Hematopoietic multipotent progenitor cell (in vitro differentiated cells): ENCODE measurements around the gene SMO. TPM values are rescaled to one million over a fixed set of nuclear protein-coding genes. Genes with fewer than 3 reads are reported as not detected.
A peak's percentile ranks its signal among the peaks of the same experiment; 100 is the strongest.
"Not testable (repeated sequence)": the region's sequence is repeated elsewhere in the genome, so short reads cannot be mapped to it uniquely, and the experiment has no call there.

Experiments
- DNase-seq, 3 donors: peaks; one replicate each; pipeline ENCODE4 v3.0.0-alpha.2; 2011 to 2015; ENCODE audit warnings: low read depth in 2 of 3, low spot score in 2 of 3
- total RNA-seq: library from RNA; depleted of rRNA; stranded (reverse); fragments of >200 nt; gene quantifications from one replicate; pipeline ENCODE4 v1.2.3, GENCODE V29; 2012

Gene SMO
- total RNA-seq, 1 donor, result 33.1 TPM

DNA sequence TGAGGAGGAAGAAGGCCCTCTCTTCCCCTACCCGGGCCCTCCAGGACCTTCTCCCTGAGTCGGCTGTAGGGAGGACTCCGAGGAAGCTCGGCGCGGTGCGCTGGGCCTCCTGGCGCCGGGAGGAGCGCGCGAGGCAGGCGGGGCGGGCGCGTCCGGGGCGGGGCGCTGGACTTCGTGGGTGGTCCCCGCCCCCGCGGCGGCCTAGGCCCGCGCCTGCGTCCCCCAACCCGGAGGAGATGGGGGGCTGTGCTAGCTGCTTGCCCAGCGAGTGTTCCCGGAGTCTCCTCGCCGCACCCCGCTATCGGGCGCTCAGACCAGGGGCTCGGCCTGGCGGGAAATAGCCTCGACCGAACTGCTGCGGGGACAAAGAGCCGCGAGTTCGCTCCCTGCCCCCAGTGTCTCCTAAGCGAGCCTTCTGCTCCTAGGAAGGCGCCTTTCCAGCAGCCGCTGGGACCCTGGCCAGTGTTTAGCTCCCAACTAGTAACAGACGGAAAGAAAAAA, 19.2 kb upstream of the SMO start:
- peak in 2 of 3 donors; percentile 49 to 58 for DNase-seq

DNA sequence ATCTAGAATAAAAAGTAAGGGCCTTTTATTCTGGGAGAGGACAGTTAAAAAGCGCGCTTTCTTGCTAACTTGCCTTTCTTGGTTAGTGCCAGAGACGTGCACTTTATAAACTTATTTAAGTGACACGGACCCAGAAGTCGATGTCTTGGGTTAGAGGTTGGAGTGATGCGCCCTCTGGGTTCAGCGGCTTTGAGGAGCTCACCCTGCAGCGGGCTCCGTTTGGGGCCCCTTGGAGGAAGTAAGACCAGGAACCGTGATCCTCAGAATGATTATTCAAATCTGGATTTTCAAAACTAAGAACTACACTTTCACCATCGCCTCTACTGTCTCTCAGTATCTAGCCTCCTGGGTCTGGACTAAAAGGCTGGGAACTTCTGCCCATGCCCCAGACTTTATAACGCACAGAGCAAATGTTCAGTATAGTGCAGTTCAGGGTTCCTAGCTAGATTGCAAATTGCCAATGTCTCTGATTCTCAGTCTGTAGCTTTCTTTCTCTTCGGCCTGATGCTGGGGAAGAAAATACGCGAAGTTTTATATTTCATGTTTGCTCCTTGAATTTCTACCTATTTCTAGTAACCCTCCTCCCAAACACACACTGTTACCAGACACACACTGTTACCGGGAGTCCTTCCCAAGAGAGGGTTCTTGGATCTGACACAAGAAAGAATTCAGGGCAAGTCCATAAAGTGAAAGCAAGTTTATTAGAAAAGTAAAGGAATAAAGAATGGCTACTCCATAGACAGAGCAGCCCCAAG, 18.6 kb upstream of the SMO start:
- DNase-seq, result peak in 2 of 3 donors; percentile 40 to 66

DNA sequence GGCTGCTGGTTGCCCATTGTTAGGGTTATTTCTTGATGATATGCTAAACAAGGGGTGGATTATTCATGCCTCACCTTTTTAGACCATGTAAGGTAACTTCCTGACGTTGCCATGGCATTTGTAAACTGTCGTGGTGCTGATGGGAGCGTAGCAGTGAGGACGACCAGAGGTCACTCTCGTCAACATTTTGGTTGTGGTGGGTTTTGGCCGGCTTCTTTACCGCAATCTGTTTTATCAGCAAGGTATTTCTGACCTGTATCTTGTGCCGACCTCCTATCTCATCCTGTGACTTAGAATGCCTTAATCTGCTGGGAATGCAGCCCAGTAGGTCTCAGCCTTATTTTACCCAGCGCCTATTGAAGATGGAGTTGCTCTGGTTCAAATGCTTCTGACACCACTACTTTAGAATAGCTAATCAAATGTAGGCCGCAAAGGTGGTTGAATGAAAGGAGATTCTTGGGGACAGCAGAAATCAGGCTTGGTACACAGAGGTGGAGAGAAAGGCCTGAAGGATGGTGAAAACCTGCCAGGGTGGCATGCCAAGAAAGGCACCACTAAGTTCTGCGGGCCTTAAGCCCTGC, 17.9 kb upstream of the SMO start:
- DNase-seq, result no peak

DNA sequence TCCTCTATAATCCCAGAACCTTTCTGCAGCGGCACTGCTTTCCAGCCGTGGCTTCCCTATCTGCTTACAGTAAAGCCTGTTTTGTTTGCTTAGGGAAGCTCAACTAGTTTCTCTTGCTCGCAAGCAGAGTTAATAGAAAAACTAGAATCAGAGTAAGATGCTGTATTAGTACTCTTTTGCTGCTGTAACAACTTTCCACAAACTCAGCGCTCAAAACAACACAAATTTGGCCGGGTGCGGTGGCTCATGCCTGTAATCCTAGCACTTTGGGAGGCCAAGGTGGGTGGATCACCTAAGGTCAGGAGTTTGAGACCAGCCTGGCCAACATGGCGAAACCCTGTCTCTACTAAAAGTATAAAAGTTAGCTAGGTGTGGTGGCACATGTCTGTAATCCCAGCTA, 14.6 kb upstream of the SMO start:
- not testable (repeated sequence) for DNase-seq

DNA sequence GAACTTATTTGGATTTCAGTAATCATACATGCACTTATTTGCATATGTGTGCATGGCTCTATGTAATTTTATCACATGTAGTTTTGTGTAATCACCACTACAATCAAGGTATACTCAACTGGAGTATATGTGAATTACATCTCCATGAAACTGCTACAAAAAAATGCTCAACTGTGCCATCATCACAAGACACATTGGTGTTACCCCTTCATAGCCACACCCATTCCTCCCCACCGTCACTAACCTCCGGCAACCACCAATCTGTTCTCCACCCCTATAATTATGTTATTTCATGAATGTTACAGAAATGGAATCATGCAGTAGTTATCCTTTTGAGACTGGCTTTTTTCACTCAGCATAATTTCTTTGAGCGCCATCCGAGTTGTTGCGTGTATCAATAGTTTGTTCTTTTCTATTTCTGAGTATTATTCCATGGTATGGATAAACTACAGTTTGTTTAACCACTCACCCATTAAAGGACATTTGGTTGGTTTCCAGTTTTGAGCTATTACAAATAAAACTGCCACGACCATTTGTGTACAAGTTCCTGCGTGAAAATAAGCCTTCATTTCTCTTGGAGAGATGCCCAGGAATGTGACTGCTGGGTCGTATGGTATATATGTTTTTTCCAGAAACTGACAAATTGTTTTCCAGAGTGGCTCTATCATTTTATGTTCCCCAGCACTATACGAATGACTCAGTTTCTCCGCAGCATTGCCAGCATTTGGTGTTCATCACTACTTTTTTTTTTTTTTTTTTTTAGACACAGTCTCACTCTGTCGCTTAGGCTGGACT, 11.3 kb upstream of the SMO start:
- DNase-seq, result no peak

DNA sequence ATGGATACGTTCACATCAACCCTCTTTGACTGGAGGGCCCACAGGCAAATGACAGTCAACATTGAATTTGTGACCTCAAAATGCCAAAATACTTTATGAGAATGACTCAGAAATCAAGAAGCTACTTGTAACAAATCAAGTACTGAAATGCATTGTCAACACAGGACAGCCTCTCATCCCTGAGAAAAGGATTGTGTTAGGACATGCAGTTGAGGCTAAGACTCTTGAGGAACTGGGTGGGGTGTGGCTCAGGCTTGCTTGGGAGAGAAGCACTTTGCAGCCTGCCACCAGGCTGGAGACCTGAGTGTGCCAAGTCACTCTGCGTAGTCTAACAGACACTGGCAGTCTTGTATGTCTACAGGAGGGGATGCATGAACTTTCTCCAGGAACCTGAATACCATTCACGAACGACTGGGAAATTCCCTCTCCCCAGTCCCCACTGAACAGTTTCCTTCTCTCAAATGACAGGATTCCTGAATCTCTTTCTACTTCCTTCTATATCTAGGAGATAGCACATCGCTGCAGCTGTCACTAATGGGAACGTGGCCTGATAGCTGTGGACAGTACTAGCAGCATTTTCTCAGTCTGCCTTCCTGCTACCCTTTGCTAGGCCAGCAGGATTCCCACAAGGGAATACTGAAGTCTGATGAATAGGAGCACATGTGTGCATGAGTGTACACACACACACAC, 3.3 kb upstream of the SMO start:
- DNase-seq, result no peak

DNA sequence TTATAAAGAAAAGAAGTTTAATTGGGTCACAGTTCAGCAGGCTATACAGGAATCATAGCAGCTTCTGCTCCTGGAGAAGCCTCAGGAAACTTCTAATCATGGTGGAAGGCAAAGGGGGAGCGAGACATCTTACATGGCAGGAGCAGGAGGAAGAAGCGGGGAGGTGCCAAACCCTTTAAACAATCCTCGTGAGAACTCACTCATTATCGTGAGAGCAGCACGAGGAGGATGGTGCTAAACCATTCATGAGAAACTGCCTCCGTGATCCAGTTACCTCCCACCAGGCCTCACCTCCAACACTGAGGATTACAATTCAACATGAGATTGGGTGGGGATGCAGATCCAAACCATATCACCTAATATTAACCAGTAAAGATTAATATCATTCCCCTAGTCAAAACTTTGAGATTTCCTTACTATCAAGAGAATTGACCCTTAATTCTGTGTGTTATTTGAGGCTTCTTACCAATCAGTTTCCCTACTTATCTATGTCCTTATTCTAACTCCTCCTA, 1.6 kb upstream of the SMO start:
- DNase-seq, result no peak

DNA sequence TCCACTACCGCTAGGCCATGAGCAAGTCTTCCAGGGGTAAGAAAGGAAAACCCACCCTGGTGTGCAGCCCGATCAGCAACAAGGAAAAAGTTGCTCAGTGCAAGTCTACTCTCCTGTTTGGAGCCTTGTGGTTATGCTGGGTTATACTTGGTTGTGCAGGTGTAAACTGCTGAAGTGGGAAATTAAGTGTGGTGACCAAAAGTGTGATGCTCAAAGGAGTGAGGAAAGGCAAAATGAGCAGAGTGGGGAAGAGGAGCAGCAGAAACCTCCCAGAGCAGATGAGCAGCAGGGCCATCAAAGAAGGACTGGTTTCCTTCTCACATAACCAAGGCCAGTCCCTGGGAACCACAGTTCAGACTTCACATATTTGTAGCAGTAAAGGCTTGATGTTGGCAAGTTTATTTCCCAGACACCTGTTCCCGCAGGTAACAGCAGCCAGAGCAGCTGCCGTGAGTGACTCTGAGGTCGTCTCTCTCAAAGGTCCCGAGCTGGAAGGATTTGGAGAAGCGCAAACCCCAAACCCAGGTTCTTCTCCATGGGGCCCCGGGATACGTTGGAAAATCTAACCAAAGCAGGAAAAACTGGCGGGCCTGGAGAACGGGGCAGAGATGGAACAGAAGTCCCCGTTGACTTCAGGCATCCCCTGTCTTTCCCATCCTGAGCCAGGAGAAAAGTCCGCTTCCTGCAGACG, 607 bp upstream of the SMO start:
- peak in 1 of 3 donors; percentile 10 for DNase-seq

DNA sequence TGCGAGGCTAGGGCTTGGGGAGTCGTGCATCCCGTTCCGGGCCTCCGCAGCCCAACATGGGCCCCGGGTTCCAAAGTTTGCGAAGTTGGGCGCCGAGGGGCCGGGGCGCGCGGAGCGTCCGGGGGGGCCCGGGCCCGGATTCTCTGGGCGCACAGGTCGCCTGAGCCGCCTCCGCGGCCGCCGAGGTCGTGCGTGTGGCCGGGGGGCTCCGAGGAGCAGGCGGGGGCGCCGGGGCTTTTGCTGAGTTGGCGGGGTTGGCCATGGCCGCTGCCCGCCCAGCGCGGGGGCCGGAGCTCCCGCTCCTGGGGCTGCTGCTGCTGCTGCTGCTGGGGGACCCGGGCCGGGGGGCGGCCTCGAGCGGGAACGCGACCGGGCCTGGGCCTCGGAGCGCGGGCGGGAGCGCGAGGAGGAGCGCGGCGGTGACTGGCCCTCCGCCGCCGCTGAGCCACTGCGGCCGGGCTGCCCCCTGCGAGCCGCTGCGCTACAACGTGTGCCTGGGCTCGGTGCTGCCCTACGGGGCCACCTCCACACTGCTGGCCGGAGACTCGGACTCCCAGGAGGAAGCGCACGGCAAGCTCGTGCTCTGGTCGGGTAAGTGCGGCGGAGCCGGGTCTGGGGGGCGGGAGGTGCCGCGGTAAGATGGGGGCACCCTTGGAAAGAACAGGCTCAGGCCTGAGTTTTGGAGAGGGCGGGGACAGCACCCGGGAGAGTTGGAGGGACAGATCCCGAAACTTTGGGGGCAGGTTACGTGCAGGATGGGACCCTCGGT, 643 bp downstream of the SMO start:
- DNase-seq, result no peak

DNA sequence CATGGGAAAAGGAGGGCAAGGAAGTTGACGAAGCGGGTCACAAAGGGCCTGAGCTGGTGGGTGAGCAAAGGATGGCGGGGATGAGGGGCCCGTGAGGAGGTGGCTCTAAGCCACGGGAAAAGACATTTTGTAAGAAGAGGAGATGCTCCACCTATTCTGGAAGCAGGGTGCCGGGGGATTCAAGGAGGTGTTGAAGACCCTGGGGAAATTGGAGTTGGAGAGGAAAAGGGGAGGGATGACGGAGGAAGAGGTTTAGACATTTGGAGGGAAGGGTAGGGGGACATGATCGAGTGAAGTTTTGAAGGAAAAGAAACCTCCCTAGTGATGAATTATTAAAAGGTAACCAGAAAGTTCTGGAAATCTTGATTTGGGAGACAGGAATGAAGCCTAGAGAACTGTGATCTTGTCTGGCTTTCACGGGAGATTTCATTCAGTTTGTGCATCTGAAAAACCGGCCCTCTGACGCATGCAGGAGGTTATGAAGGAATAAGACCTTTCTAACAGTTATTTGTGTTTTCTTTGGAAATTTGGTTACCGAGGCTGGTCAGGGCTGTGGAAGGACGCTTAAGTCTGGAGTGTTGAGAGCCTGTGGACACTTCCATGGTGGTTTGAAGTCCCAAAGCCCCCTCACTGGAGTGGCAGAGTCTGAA, 1.4 kb downstream of the SMO start:
- no peak for DNase-seq

DNA sequence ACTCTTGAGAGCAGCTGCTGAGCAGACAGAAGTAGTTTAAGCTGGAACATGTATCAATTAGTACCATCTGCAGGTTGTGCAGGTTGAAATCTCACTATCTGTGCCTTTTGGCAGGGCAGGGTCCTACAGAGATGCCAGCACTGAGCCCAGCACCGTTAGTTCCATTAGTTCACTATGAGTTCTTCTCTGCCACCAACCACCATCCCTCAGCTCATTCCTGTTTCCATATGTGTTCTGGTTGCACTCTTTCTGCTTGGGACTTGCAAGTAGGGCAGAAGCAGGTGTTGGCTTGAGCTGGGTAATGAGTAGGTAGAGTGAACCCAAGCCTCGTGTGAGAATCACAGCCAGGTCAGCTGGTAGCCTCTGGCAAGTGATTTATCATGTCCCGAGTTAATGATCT, 2.8 kb downstream of the SMO start:
- DNase-seq, result no peak

DNA sequence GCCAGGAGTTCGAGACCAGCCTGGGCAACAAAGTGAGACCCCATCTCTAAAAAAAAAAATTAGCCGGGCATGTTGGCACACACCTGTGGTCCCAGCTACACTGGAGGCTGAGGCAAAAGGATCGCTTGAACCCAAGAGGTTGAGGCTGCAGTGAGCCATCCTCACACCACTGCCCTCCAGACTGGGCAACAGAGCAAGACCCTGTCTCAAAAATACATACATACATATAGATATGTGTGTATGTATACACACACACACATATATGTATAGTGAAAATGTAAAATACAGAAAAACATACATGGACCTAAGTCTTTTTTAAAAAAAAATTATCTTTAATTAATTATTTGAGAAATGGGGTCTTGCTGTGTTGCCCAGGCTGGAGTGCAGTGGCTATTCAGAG, 5.5 kb downstream of the SMO start:
- DNase-seq, result no peak

DNA sequence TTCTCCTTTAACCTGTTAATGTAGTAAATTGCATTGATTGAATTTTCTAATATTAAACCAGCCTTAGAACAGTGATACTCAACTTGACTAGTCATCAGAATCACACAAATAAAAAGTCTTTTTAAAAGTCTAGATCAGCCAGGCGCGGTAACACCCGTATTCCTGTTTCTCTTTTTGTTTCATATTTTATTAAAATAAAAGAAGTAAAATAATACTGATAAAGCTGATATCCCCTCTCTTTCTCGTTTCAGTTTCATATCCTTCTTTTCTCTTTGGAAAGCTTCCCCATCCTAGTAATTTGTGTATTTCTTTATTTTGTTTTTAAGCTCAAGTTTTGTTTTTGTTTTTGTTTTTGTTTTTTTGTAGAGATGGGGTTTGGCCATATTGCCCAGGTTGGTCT, 9.3 kb downstream of the SMO start:
- DNase-seq, result no peak

DNA sequence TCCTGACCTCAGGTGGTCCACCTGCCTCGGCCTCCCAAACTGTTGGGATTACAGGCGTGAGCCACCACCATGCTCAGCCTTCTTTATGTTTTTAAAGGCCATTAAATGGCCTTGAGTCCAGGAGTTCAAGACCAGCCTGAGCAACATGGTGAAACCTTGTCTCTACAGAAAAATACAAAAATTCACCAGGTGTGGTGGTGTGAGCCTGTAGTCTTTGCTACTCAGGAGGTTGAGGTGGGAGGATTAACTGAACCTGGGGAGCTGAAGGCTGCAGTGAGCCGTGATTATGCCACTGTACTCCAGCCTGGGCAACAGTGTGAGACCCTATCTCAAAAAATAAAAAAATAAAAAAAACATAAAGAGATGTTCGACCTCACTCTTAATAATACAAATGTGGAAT, 11.0 kb downstream of the SMO start:
- no peak for DNase-seq

DNA sequence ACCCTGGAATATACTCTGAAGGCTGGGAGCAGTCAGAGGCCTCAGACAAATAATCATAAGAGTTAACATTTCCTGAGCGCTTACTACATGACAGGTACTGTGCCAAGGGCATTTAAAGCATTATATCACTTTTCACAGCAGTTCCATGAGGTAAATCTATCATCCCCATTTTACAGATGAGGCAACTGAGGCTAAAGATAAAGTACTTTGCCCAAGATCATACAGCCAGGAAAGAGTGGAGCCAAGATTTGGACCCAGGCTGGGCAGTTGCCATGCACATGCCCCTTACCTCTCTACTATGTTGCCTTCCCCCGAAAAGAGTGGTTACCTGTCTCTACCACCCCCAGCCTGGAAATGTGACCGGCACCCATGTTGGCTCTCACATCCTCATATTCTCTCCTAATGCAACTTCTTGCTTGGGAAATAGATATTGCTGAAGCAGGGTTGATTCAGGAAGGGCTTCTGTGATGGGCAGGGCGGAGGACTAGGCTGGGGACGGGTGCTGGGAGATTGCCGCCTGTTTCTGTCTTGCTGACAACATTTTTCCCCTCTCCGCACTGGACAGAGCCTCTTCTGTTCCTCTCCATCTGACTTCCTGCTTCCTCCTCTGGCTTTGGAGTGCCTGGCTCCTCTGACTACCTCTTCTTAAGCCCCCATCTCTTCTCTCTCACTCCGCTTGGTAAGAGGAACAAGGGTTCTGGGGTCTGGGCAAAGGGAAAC, 13.8 kb downstream of the SMO start:
- no peak for DNase-seq

DNA sequence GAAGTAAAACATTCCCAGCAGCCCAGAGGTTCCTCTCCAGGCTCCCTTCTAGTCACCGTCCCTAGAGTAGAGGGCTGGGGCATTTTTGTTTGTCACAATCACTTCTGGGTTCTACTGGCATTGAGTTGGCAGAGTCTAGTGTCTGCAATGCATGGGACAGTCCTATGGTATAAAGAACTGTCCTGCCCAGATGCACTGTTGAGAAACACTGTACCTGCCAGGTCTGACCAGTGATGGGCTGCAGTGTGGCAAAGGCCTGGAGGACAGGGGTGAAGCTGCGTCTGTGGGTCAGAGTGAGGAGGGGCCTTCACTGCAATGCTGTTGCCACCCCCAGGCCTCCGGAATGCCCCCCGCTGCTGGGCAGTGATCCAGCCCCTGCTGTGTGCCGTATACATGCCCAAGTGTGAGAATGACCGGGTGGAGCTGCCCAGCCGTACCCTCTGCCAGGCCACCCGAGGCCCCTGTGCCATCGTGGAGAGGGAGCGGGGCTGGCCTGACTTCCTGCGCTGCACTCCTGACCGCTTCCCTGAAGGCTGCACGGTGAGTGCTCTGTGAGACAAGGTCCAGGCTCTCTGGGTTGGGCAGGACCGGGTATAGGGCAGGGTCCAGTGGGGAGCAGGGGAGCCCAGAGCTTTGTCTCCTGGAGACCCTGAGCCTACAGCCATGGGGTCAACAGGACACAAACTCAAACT, 14.8 kb downstream of the SMO start:
- no peak for DNase-seq

DNA sequence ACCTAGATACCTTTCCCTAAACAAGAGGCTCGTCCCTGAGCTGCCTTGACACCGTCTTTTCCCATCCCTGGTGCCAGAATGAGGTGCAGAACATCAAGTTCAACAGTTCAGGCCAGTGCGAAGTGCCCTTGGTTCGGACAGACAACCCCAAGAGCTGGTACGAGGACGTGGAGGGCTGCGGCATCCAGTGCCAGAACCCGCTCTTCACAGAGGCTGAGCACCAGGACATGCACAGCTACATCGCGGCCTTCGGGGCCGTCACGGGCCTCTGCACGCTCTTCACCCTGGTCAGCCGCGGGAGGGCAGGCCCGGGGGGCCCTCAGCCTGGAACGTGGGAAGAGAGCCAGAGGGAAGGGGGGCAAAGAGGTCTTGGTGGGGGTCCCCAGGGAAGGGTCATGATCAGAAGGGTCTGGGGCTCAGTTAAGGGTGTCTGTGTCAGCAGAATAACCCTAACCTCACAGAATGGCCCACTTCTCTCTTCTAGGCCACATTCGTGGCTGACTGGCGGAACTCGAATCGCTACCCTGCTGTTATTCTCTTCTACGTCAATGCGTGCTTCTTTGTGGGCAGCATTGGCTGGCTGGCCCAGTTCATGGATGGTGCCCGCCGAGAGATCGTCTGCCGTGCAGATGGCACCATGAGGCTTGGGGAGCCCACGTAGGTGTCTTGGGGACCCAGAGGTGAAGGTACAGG, 16.8 kb downstream of the SMO start:
- no peak for DNase-seq
